Endothelial cell of umbilical vein (primary cell): ENCODE data around the gene MDN1. TPM values are rescaled to one million over a fixed set of nuclear protein-coding genes. Genes with fewer than 3 reads are reported as not detected.

Experiments
- BruUV-seq: library from RNA; stranded (reverse); fragments of 400-500 nt; replicated peaks from 2 replicates; lab custom pipeline; 2021; lab: Mats Ljungman, UMichigan
- CTCF ChIA-PET: fragments of 300-600, 350-600 bp; sonication (Branson Sonifier 250); formaldehyde crosslinking; loops from one replicate; lab custom pipeline; 2021; ENCODE audit warnings: antibody characterized with exemption, inconsistent platforms; lab: Charles Lee
- POLR2A ChIA-PET: fragments of 300-600, 350-600 bp; sonication (Branson Sonifier 250); formaldehyde crosslinking; loops from one replicate; lab custom pipeline; 2021; ENCODE audit warnings: antibody characterized with exemption, inconsistent platforms; lab: Charles Lee
- DNase-seq: peaks from one replicate; pipeline ENCODE4 v3.0.0-alpha.2; 2011; ENCODE audit warnings: low read depth, low spot score
- FAIRE-seq: peaks from 2 replicates; lab custom pipeline; 2011; peaks lifted over from hg19 to GRCh38; lab: Jason Lieb, UNC
- H2AFZ ChIP-seq: 2 replicates; pipeline ENCODE4 v1.6.0; 2012; ENCODE audit warnings: low read depth, low read length, control low read depth, inconsistent platforms
- H3K27ac ChIP-seq: 2 replicates; pipeline ENCODE4 v1.5.1; 2011; ENCODE audit warnings: low read depth, mild to moderate bottlenecking, control low read depth, low read length, moderate library complexity; ENCODE audit not compliant: insufficient read depth
- H3K27me3 ChIP-seq, 2 experiments: 2 replicates each; pipeline versions ENCODE4 v1.6.0 to v1.6.1; 2011; ENCODE audit warnings: low read length in 2 of 2, mixed read lengths in 1 of 2; ENCODE audit not compliant: control insufficient read depth in 2 of 2, insufficient read depth in 2 of 2
- H3K36me3 ChIP-seq, 2 experiments: 2 replicates in 1 of 2; 3 replicates in 1 of 2; pipeline ENCODE4 v1.5.1; 2011; ENCODE audit warnings: low read length in 2 of 2, mild to moderate bottlenecking in 1 of 2, moderate library complexity in 1 of 2; ENCODE audit not compliant: control insufficient read depth in 2 of 2, insufficient read depth in 2 of 2; ENCODE audit errors: extremely low read depth in 1 of 2
- H3K4me1 ChIP-seq: 3 replicates; pipeline ENCODE4 v1.5.1; 2011; ENCODE audit warnings: mild to moderate bottlenecking, low read length; ENCODE audit not compliant: control insufficient read depth, insufficient read depth; ENCODE audit errors: extremely low read depth
- H3K4me2 ChIP-seq: 2 replicates; pipeline ENCODE4 v1.6.1; 2011; ENCODE audit warnings: low read length, control low read depth, mixed read lengths; ENCODE audit not compliant: insufficient read depth
- H3K4me3 ChIP-seq, 3 experiments: fragments of 200-600 bp in 1 of 3; sonication (generic), shearing (Covaris generic) in 1 of 3; replicated peaks in 1 of 3; 2 replicates each; pipeline ENCODE4 v1.5.1; 2011 to 2016; ENCODE audit warnings: control low read depth in 3 of 3, low read length in 3 of 3, mild to moderate bottlenecking in 2 of 3, inconsistent platforms in 1 of 3, low read depth in 1 of 3, moderate library complexity in 1 of 3; ENCODE audit not compliant: insufficient read depth in 1 of 3
- H3K79me2 ChIP-seq: 2 replicates; pipeline ENCODE4 v1.6.0; 2012; ENCODE audit warnings: low read length, inconsistent platforms; ENCODE audit not compliant: control insufficient read depth, insufficient read depth
- H3K9ac ChIP-seq: replicated peaks from 2 replicates; pipeline ENCODE3; 2011; ENCODE audit warnings: low read length, control low read depth; ENCODE audit not compliant: insufficient read depth; ENCODE audit errors: extremely low read depth
- H3K9me1 ChIP-seq: replicated peaks from 3 replicates; pipeline ENCODE4 v1.6.0; 2011; ENCODE audit warnings: mild to moderate bottlenecking, low read length; ENCODE audit not compliant: control insufficient read depth, insufficient read depth; ENCODE audit errors: extremely low read depth
- H3K9me3 ChIP-seq: replicated peaks from 2 replicates; pipeline ENCODE4 v1.5.1; 2012; ENCODE audit warnings: low read length, inconsistent platforms; ENCODE audit not compliant: control insufficient read depth, insufficient read depth
- H4K20me1 ChIP-seq: replicated peaks from 2 replicates; pipeline ENCODE3; 2011; ENCODE audit warnings: mild to moderate bottlenecking, low read length; ENCODE audit not compliant: control insufficient read depth, insufficient read depth; ENCODE audit errors: extremely low read depth
- CTCF ChIP-seq, 2 donors: IDR thresholded peaks; 1 replicate in 1 of 2; 2 replicates in 1 of 2; pipeline ENCODE4 v1.5.1; 2011; ENCODE audit warnings: low read length in 2 of 2, mild to moderate bottlenecking in 2 of 2, moderate library complexity in 2 of 2, control low read depth in 1 of 2, inconsistent platforms in 1 of 2, low read depth in 1 of 2; ENCODE audit not compliant: insufficient read depth in 1 of 2; ENCODE audit errors: extremely low read depth in 1 of 2
- EZH2 ChIP-seq: IDR thresholded peaks from 2 replicates; pipeline ENCODE4 v1.6.1; 2012; ENCODE audit warnings: borderline replicate concordance, low read depth, mild to moderate bottlenecking, moderate library complexity, low read length, inconsistent platforms; ENCODE audit not compliant: severe bottlenecking
- FOS ChIP-seq: IDR thresholded peaks from 2 replicates; pipeline ENCODE4 v1.6.1; 2011; ENCODE audit warnings: mild to moderate bottlenecking, low read length, moderate library complexity, borderline replicate concordance; ENCODE audit not compliant: insufficient read depth
- GATA2 ChIP-seq: IDR thresholded peaks from 2 replicates; pipeline ENCODE4 v1.7.0; 2011; ENCODE audit warnings: low read depth, mild to moderate bottlenecking, moderate library complexity, mixed read lengths, low read length; ENCODE audit not compliant: insufficient read length, insufficient read depth
- JUN ChIP-seq: IDR thresholded peaks from 2 replicates; pipeline ENCODE4 v1.6.1; 2011; ENCODE audit warnings: borderline replicate concordance, low read depth; ENCODE audit not compliant: insufficient read length, insufficient read depth
- MYC ChIP-seq: IDR thresholded peaks from one replicate; pipeline ENCODE4 v1.6.1; 2011; ENCODE audit warnings: mild to moderate bottlenecking, low read depth, low read length
- POLR2A ChIP-seq: IDR thresholded peaks from 2 replicates; pipeline ENCODE4 v1.6.1; 2012; ENCODE audit warnings: low read depth, mild to moderate bottlenecking, control low read depth, low read length
- POLR2AphosphoS5 ChIP-seq: IDR thresholded peaks from 2 replicates; pipeline ENCODE4 v1.6.1; 2012; ENCODE audit warnings: low read depth, mild to moderate bottlenecking, control low read depth, low read length, moderate library complexity; ENCODE audit not compliant: insufficient read depth
- dilution Hi-C: fragments of 300-500 bp; cut with MboI; formaldehyde crosslinking; loops from one replicate; pipeline ENCODE4 v1.15.0; 2019; ENCODE audit warnings: low sequenced_read_pairs; ENCODE audit not compliant: extremely low pct_ligation_motif_present
- intact Hi-C: fragments of 100-400 bp; cut with micrococcal nuclease; formaldehyde crosslinking; loops from one replicate; pipeline ENCODE4 v1.10.0; 2022
- polyA plus RNA-seq, 4 experiments: library from polyadenylated mRNA; depleted of rRNA in 3 of 4; stranded (reverse) in 3 of 4; unstranded in 1 of 4; fragments of >200 nt; gene quantifications; 2 replicates each; pipeline versions ENCODE4 v1.2.1 to v1.2.3, GENCODE V29; 2011 to 2012; ENCODE audit warnings: missing spikeins in 1 of 4
- total RNA-seq: library from RNA; stranded (reverse); gene quantifications from 2 replicates; pipeline ENCODE4 v1.2.3, GENCODE V29; 2021
- TF ChIP-seq, protein P1 (sequence below): IDR thresholded peaks from 2 replicates; pipeline ENCODE4 v1.6.1; 2011; ENCODE audit not compliant: insufficient read depth, insufficient read length

Gene MDN1
- total and polyA plus RNA-seq, 2 donors (not counting 3 experiments of a cell fraction or from before 2014, with no cell fraction given), result 9.2 to 39.6 TPM

DNA sequence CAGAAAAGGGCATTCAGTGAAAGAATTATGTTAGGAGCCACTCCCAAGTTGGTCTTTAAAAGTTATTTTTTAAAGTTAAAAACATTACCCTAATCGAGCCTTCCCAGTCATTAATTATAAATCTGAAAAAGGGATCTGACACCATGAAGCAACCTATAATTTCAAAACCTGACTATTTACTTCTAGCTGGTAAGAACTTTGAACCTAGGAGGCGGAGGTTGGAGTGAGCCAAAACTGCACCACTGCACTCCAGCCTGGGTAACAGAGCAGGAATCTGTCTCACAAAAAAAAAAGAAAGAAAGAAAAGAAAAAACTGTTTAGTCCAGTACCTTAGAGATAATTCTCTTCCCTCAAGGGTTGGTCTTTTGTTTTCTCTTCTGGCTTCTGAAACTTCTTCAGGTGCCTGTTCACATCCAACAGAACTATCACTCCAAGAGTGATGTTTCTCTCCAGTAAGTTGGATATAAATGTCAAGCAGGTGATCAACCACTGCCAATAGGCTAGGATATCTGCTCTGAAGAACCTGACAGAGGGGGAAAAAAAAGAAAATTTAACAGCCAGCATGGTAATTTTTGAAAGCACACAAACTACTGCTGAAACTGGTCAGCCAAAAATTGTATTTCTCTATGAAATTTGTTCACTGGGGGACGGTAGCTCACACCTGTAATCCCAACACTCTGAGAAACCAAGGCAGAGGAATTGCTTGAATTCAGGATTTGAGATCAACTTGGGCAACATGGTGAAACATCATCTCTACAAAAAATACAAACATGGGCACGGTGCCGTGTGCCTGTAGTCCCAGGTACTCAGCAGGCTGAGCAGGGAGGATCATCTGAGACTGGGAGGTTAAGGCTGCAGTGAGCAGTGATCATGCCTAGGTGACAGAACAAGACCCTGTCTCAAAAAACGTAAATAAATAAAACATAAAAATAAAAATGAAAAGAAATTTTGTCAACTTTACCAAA, 38.2 kb downstream of the MDN1 start:
- H3K9me3 ChIP-seq, result no peaks in the 10 kb centered on the region
- dilution Hi-C loops, result no loop called here
- no peaks in the 10 kb centered on the region for H3K27me3 ChIP-seq
- no peaks in the 10 kb centered on the region for H3K9me1 ChIP-seq
- H3K9ac ChIP-seq, result no peak overlapping the region
- no peak overlapping the region for H2AFZ ChIP-seq
- no peak overlapping the region for H3K4me3 ChIP-seq
- no peak for TF ChIP-seq GATA2
- TF ChIP-seq MYC, result no peak
- TF ChIP-seq, protein P1, sequence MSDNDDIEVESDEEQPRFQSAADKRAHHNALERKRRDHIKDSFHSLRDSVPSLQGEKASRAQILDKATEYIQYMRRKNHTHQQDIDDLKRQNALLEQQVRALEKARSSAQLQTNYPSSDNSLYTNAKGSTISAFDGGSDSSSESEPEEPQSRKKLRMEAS, result no peak
- no peak for TF ChIP-seq POLR2A
- TF ChIP-seq FOS, result no peak
- no peak for TF ChIP-seq JUN
- TF ChIP-seq CTCF (IDR thresholded peaks at IDR 0.05; ENCODE audit: extremely low read depth in 1 of 2, insufficient read depth in 1 of 2, low read depth in 1 of 2, low read length in 2 of 2), result no peak
- TF ChIP-seq POLR2AphosphoS5, result no peak
- TF ChIP-seq EZH2, result no peak
- no peaks in the 10 kb centered on the region for H4K20me1 ChIP-seq
- intact Hi-C loops, result no loop called here
- no peaks in the 10 kb centered on the region for H3K4me1 ChIP-seq
- no peaks in the 10 kb centered on the region for H3K79me2 ChIP-seq
- DNase-seq, result no peak
- ChIA-PET POLR2A (no interaction called here), CTCF (no interaction called here)
- no TSS peak for BruUV-seq
- H3K4me2 ChIP-seq, result no peak overlapping the region
- no peak overlapping the region for H3K27ac ChIP-seq
- FAIRE-seq, result peak; percentile 4
- H3K36me3 ChIP-seq, result peaks cover 2 to 5% of the 10 kb centered on the region in 2 experiments
